ENCODE measurements around the gene KRT34.
"Not testable (repeated sequence)": the region's sequence is repeated elsewhere in the genome, so short reads cannot be mapped to it uniquely, and the experiment has no call there.

KRT34 gene

DNA sequence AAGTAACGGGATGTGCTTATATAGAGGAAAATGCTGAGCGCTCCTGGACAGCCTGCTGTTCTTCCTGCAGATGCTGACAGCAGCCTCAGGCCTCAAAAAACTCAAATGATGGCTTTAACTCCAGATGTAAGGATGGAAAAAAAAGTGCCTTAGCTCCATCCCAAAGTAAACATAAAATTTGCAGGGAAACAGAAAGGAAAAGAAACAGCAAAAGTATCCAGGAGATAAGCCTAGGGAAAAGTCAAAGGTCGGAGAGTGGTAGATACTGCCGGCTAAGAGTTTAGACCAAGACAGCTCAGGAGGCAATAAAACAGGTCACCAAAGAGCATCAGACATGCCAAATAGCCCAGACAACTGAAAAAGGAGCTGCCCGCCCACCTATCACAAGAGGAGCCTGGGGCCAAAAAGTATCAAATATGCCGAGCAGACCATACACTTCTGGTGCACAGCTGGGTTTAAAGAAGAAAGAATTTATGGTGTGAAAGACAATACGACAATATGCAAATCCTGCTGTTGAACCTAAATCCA, 8.4 kb upstream of the KRT34 start:
- in situ Hi-C loops (cut with HindIII; ENCODE audit: low sequenced_read_pairs): no loop called here
- no peak for DNase-seq (ENCODE audit: low read depth, low spot score)
- TF ChIP-seq, protein P1, sequence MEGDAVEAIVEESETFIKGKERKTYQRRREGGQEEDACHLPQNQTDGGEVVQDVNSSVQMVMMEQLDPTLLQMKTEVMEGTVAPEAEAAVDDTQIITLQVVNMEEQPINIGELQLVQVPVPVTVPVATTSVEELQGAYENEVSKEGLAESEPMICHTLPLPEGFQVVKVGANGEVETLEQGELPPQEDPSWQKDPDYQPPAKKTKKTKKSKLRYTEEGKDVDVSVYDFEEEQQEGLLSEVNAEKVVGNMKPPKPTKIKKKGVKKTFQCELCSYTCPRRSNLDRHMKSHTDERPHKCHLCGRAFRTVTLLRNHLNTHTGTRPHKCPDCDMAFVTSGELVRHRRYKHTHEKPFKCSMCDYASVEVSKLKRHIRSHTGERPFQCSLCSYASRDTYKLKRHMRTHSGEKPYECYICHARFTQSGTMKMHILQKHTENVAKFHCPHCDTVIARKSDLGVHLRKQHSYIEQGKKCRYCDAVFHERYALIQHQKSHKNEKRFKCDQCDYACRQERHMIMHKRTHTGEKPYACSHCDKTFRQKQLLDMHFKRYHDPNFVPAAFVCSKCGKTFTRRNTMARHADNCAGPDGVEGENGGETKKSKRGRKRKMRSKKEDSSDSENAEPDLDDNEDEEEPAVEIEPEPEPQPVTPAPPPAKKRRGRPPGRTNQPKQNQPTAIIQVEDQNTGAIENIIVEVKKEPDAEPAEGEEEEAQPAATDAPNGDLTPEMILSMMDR (IDR thresholded peaks at IDR 0.05; ENCODE audit: low read depth, low read length): no peak
- H3K4me3 ChIP-seq (ENCODE audit: low read depth, low read length): no peak overlapping the region

DNA sequence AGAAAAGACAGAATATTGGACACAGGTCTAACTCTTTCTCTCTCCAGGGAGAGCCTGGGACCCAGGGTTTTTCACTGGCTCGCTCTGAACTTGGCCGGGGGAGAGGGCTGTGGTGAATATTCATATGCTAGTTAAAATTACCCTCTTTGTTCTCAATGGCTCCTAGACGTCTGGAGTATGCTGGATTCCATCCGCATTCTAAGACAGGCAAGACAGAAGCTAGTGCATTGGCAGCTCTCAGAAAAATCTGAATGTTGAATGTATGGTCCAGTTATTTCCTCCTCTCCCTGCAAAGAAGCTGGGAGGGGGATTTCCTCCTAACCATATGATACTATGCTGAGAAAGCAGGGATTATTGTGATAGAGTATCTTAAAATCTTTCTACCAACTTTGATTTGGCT, 5.6 kb upstream of the KRT34 start:
- H3K4me3 ChIP-seq (ENCODE audit: low read depth, low read length): no peak overlapping the region
- TF ChIP-seq, protein P1 (IDR thresholded peaks at IDR 0.05; ENCODE audit: low read depth, low read length): no peak
- in situ Hi-C loops (cut with HindIII; ENCODE audit: low sequenced_read_pairs): no loop called here
- DNase-seq (ENCODE audit: low read depth, low spot score): no peak

DNA sequence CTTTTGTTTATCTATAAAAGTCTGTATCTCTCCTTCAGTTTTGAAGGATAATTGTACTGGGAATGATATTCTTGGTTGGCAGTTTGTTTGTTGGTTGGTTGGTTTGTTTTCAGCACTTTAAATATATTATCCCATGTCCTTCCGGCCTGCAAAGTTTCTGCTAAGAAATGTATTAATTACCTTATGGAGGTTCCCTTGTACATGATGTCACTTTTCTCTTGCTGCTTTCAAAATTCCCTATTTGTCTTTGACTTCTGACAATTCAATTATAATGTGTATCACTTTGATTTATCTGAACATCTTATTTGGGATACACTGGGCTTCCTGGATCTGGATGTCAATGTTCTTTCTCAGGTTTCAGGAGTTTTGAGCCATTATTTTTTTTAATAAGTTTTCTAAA, 4.1 kb upstream of the KRT34 start:
- H3K4me3 ChIP-seq (ENCODE audit: low read depth, low read length): no peak overlapping the region
- in situ Hi-C loops (cut with HindIII; ENCODE audit: low sequenced_read_pairs): no loop called here
- no peak for DNase-seq (ENCODE audit: low read depth, low spot score)
- TF ChIP-seq, protein P1 (IDR thresholded peaks at IDR 0.05; ENCODE audit: low read depth, low read length): no peak

DNA sequence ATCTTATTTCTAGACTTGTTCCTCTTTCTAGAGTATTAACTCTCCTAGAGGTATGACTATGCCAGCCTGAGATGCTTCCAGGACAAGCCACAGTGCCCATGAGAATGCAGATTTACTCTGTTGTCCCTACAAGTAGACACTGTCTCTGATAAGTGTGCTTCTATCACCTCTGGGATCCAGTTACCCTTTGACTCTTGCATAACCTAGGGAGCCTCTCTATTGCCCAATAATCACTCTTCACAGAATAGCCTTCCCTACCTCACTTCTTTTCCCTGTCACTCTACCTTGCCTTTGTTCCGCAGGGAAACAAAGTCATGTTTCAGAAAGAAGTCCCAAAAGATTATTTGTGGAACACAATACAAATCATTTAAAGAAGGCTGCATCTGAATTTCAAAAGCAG, 1.6 kb upstream of the KRT34 start:
- H3K4me3 ChIP-seq (ENCODE audit: low read depth, low read length): no peak overlapping the region
- no peak for DNase-seq (ENCODE audit: low read depth, low spot score)
- in situ Hi-C loops (cut with HindIII; ENCODE audit: low sequenced_read_pairs): no loop called here
- TF ChIP-seq, protein P1 (IDR thresholded peaks at IDR 0.05; ENCODE audit: low read depth, low read length): no peak

DNA sequence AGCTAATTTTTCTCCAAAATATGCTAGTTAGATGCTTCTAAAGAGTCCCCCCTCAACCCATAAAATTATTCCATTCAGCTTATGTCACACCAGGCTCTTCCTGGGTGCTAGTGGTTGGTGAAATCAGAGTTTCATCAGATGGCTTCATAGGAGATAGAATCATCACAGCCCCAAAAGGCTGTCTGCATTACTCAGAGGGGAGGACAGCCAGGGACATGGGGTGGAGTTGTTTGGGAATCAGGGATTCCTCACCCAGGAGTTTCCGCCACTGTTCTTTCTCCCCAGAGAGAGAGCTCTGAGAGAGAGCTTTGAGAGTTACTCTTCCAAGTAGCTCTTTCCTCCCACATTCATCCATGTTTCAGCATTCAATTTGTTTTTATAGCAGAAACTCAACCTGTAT, 288 bp upstream of the KRT34 start:
- H3K4me3 ChIP-seq (ENCODE audit: low read depth, low read length): no peak overlapping the region
- in situ Hi-C loops (cut with HindIII; ENCODE audit: low sequenced_read_pairs): no loop called here
- TF ChIP-seq, protein P1 (IDR thresholded peaks at IDR 0.05; ENCODE audit: low read depth, low read length): no peak
- no peak for DNase-seq (ENCODE audit: low read depth, low spot score)

DNA sequence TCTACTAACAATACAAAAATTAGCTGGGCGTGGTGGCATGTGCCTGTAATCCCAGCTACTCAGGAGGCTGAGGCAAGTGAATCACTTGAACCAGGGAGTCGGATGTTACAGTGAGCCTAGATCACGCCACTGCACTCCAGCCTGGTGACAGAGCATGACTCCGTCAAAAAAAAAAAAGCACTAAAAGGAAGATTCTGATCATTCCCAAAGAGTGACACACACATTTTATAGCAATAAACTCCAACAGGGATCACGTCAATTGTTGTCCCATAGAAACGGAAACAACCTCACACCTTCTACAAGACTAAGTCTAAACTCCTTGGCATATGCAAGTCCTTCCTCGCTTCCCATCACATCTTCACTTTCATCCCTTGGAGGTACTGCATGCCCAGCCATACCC, 2.0 kb downstream of the KRT34 start:
- peak; percentile 80 for DNase-seq (ENCODE audit: low read depth, low spot score)
- H3K4me3 ChIP-seq (ENCODE audit: low read depth, low read length); in situ Hi-C loops (cut with HindIII; ENCODE audit: low sequenced_read_pairs): not testable (repeated sequence)

DNA sequence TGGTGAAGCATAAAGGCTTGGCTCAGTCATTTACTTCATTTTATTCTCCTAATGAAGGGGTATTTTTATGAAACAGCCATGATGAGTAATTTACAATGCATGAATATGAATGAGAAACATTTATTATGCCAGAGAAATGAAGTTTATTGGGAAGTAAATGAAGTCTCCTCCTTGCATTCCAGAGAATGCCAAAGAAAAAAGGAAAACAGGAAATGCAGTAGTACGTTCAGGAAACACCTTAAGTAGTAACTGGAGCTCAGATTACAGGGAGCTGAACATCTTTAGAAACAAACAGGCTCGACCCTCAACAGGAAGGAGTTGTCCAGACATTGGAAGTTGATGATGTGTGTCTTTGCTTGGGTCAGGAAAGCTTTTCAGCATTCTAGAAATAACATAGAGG, 4.6 kb downstream of the KRT34 start:
- no peak overlapping the region for H3K4me3 ChIP-seq (ENCODE audit: low read depth, low read length)
- in situ Hi-C loops (cut with HindIII; ENCODE audit: low sequenced_read_pairs): no loop called here
- DNase-seq (ENCODE audit: low read depth, low spot score): peak; percentile 37
- TF ChIP-seq, protein P1 (IDR thresholded peaks at IDR 0.05; ENCODE audit: low read depth, low read length): no peak
